Endothelial cell of umbilical vein (primary cell): Measurements from ENCODE around the gene TOB2. TPM values are rescaled to one million over a fixed set of nuclear protein-coding genes. Genes with fewer than 3 reads are reported as not detected.

Source experiments
- BruUV-seq: library from RNA; stranded (reverse); fragments of 400-500 nt; replicated peaks from 2 replicates; lab custom pipeline; 2021; lab: Mats Ljungman, UMichigan
- CTCF ChIA-PET: fragments of 300-600, 350-600 bp; sonication (Branson Sonifier 250); formaldehyde crosslinking; loops from one replicate; lab custom pipeline; 2021; ENCODE audit warnings: antibody characterized with exemption, inconsistent platforms; lab: Charles Lee
- POLR2A ChIA-PET: fragments of 300-600, 350-600 bp; sonication (Branson Sonifier 250); formaldehyde crosslinking; loops from one replicate; lab custom pipeline; 2021; ENCODE audit warnings: antibody characterized with exemption, inconsistent platforms; lab: Charles Lee
- DNase-seq: peaks from one replicate; pipeline ENCODE4 v3.0.0-alpha.2; 2011; ENCODE audit warnings: low read depth, low spot score
- FAIRE-seq: peaks from 2 replicates; lab custom pipeline; 2011; peaks lifted over from hg19 to GRCh38; lab: Jason Lieb, UNC
- H2AFZ ChIP-seq: 2 replicates; pipeline ENCODE4 v1.6.0; 2012; ENCODE audit warnings: low read depth, low read length, control low read depth, inconsistent platforms
- H3K27ac ChIP-seq: 2 replicates; pipeline ENCODE4 v1.5.1; 2011; ENCODE audit warnings: low read depth, mild to moderate bottlenecking, control low read depth, low read length, moderate library complexity; ENCODE audit not compliant: insufficient read depth
- H3K27me3 ChIP-seq, 2 experiments: 2 replicates each; pipeline versions ENCODE4 v1.6.0 to v1.6.1; 2011; ENCODE audit warnings: low read length in 2 of 2, mixed read lengths in 1 of 2; ENCODE audit not compliant: control insufficient read depth in 2 of 2, insufficient read depth in 2 of 2
- H3K36me3 ChIP-seq, 2 experiments: 2 replicates in 1 of 2; 3 replicates in 1 of 2; pipeline ENCODE4 v1.5.1; 2011; ENCODE audit warnings: low read length in 2 of 2, mild to moderate bottlenecking in 1 of 2, moderate library complexity in 1 of 2; ENCODE audit not compliant: control insufficient read depth in 2 of 2, insufficient read depth in 2 of 2; ENCODE audit errors: extremely low read depth in 1 of 2
- H3K4me1 ChIP-seq: 3 replicates; pipeline ENCODE4 v1.5.1; 2011; ENCODE audit warnings: mild to moderate bottlenecking, low read length; ENCODE audit not compliant: control insufficient read depth, insufficient read depth; ENCODE audit errors: extremely low read depth
- H3K4me2 ChIP-seq: 2 replicates; pipeline ENCODE4 v1.6.1; 2011; ENCODE audit warnings: low read length, control low read depth, mixed read lengths; ENCODE audit not compliant: insufficient read depth
- H3K4me3 ChIP-seq, 3 experiments: fragments of 200-600 bp in 1 of 3; sonication (generic), shearing (Covaris generic) in 1 of 3; replicated peaks in 1 of 3; 2 replicates each; pipeline ENCODE4 v1.5.1; 2011 to 2016; ENCODE audit warnings: control low read depth in 3 of 3, low read length in 3 of 3, mild to moderate bottlenecking in 2 of 3, inconsistent platforms in 1 of 3, low read depth in 1 of 3, moderate library complexity in 1 of 3; ENCODE audit not compliant: insufficient read depth in 1 of 3
- H3K79me2 ChIP-seq: 2 replicates; pipeline ENCODE4 v1.6.0; 2012; ENCODE audit warnings: low read length, inconsistent platforms; ENCODE audit not compliant: control insufficient read depth, insufficient read depth
- H3K9ac ChIP-seq: replicated peaks from 2 replicates; pipeline ENCODE3; 2011; ENCODE audit warnings: low read length, control low read depth; ENCODE audit not compliant: insufficient read depth; ENCODE audit errors: extremely low read depth
- H3K9me1 ChIP-seq: replicated peaks from 3 replicates; pipeline ENCODE4 v1.6.0; 2011; ENCODE audit warnings: mild to moderate bottlenecking, low read length; ENCODE audit not compliant: control insufficient read depth, insufficient read depth; ENCODE audit errors: extremely low read depth
- H3K9me3 ChIP-seq: replicated peaks from 2 replicates; pipeline ENCODE4 v1.5.1; 2012; ENCODE audit warnings: low read length, inconsistent platforms; ENCODE audit not compliant: control insufficient read depth, insufficient read depth
- H4K20me1 ChIP-seq: replicated peaks from 2 replicates; pipeline ENCODE3; 2011; ENCODE audit warnings: mild to moderate bottlenecking, low read length; ENCODE audit not compliant: control insufficient read depth, insufficient read depth; ENCODE audit errors: extremely low read depth
- CTCF ChIP-seq, 2 donors: IDR thresholded peaks; 1 replicate in 1 of 2; 2 replicates in 1 of 2; pipeline ENCODE4 v1.5.1; 2011; ENCODE audit warnings: low read length in 2 of 2, mild to moderate bottlenecking in 2 of 2, moderate library complexity in 2 of 2, control low read depth in 1 of 2, inconsistent platforms in 1 of 2, low read depth in 1 of 2; ENCODE audit not compliant: insufficient read depth in 1 of 2; ENCODE audit errors: extremely low read depth in 1 of 2
- FOS ChIP-seq: IDR thresholded peaks from 2 replicates; pipeline ENCODE4 v1.6.1; 2011; ENCODE audit warnings: mild to moderate bottlenecking, low read length, moderate library complexity, borderline replicate concordance; ENCODE audit not compliant: insufficient read depth
- JUN ChIP-seq: IDR thresholded peaks from 2 replicates; pipeline ENCODE4 v1.6.1; 2011; ENCODE audit warnings: borderline replicate concordance, low read depth; ENCODE audit not compliant: insufficient read length, insufficient read depth
- dilution Hi-C: fragments of 300-500 bp; cut with MboI; formaldehyde crosslinking; loops from one replicate; pipeline ENCODE4 v1.15.0; 2019; ENCODE audit warnings: low sequenced_read_pairs; ENCODE audit not compliant: extremely low pct_ligation_motif_present
- intact Hi-C: fragments of 100-400 bp; cut with micrococcal nuclease; formaldehyde crosslinking; loops from one replicate; pipeline ENCODE4 v1.10.0; 2022
- polyA plus RNA-seq, 4 experiments: library from polyadenylated mRNA; depleted of rRNA in 3 of 4; stranded (reverse) in 3 of 4; unstranded in 1 of 4; fragments of >200 nt; gene quantifications; 2 replicates each; pipeline versions ENCODE4 v1.2.1 to v1.2.3, GENCODE V29; 2011 to 2012; ENCODE audit warnings: missing spikeins in 1 of 4
- total RNA-seq: library from RNA; stranded (reverse); gene quantifications from 2 replicates; pipeline ENCODE4 v1.2.3, GENCODE V29; 2021

The TOB2 gene
- total and polyA plus RNA-seq, 2 donors (not counting 3 experiments of a cell fraction or from before 2014, with no cell fraction given) = 21.7 to 44.7 TPM

- DNase-seq = no peak
- Histone ChIP-seq H3K9me3 (no peaks in the 10 kb centered on the region), H3K27ac (no peak overlapping the region), H4K20me1 (no peaks in the 10 kb centered on the region), H3K36me3 (no peaks in the 10 kb centered on the region), H2AFZ (no peak overlapping the region), H3K27me3 (no peaks in the 10 kb centered on the region), H3K9ac (no peak overlapping the region), H3K4me1 (no peaks in the 10 kb centered on the region), H3K9me1 (no peaks in the 10 kb centered on the region), H3K79me2 (no peaks in the 10 kb centered on the region), H3K4me2 (no peak overlapping the region), H3K4me3 (no peak overlapping the region)
- TF ChIP-seq JUN = no peak
- TF ChIP-seq CTCF (IDR thresholded peaks at IDR 0.05; ENCODE audit: extremely low read depth in 1 of 2, insufficient read depth in 1 of 2, low read depth in 1 of 2, low read length in 2 of 2) = no peak
- no peak for TF ChIP-seq FOS
- intact Hi-C loops (no loop called here), dilution Hi-C loops (no loop called here)
- BruUV-seq = no TSS peak
- ChIA-PET POLR2A (no interaction called here), CTCF (interaction anchor here (0.5 to 0.7 kb wide), 2 partner anchors 59 to 423 kb away, joined by 3 read pairs; no protein-coding TSS in a partner anchor)
- no peak for FAIRE-seq
These were observed 49.3 kb downstream of the TOB2 start for GRCh38 chr22:41397143-41397811.
